ENCODE data around the gene DEDD. TPM values are rescaled to one million over a fixed set of nuclear protein-coding genes. Genes with fewer than 3 reads are reported as not detected.

Gene DEDD
- total RNA-seq, 1 donor from 2014 or later, result 43.7 TPM

DNA sequence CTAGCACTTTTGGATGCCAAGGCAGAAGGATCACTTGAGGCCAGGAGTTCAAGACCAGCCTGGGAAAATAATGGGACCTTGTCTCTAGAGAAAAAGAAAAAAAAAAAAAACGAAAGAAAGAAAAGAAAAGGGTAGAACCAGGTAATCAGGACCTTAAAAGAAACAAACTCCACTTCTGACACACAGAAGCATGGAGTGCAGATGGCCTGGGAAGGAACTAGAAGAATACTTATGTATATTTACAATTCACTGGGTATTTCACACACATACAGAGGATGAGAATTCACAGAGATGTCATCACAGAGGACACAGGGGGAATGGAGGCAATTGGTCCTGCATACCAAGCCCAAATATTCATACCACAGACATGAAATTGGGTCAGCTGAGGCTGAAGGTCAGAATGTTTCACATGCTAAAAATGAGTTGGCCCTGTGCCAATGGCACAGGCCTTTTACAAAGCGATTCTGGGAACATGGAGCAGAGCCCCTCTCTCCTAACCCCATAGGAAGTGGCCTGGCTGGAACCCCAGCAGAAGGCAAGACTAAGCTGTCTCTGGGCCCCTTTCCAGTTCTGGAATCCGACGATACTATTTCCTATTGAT lies 40.4 kb upstream of the DEDD start:
- TF ChIP-seq, protein P1, sequence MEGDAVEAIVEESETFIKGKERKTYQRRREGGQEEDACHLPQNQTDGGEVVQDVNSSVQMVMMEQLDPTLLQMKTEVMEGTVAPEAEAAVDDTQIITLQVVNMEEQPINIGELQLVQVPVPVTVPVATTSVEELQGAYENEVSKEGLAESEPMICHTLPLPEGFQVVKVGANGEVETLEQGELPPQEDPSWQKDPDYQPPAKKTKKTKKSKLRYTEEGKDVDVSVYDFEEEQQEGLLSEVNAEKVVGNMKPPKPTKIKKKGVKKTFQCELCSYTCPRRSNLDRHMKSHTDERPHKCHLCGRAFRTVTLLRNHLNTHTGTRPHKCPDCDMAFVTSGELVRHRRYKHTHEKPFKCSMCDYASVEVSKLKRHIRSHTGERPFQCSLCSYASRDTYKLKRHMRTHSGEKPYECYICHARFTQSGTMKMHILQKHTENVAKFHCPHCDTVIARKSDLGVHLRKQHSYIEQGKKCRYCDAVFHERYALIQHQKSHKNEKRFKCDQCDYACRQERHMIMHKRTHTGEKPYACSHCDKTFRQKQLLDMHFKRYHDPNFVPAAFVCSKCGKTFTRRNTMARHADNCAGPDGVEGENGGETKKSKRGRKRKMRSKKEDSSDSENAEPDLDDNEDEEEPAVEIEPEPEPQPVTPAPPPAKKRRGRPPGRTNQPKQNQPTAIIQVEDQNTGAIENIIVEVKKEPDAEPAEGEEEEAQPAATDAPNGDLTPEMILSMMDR (IDR thresholded peaks at IDR 0.05; ENCODE audit: unreplicated experiment), result no peak
- Mint-ChIP-seq H3K36me3 (peaks cover 28% of the 10 kb centered on the region), H3K4me1 (peaks cover 24% of the 10 kb centered on the region), H3K4me3 (no peak overlapping the region), H3K27ac (no peak overlapping the region), H3K27me3 (ENCODE audit: low read depth) (no peaks in the 10 kb centered on the region), H3K9me3 (no peaks in the 10 kb centered on the region)
- DNase-seq (ENCODE audit: low spot score in 2 of 2, unreplicated experiment in 2 of 2), result no peak

DNA sequence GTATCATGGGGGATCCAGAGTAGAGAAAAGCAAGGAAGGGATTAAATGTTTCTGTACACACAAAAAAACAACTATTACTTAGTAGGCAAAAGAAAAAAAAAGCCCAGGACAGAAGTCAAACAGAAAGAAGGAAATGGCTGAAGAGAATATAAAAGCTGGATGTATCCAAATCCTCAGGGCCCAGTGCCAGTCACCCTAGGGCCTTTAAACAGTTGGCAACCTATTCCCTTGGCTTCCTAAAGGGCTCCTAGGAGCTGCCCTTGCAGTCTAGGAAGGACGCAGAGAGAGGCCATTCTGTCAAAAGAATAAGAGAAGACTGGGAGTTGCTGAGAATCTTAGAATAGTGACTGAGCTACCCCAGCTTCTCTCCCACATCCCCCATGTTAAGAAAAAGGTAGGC lies 39.9 kb upstream of the DEDD start:
- TF ChIP-seq, protein P1 (IDR thresholded peaks at IDR 0.05; ENCODE audit: unreplicated experiment), result no peak
- Mint-ChIP-seq H3K36me3 (peaks cover 28% of the 10 kb centered on the region), H3K27me3 (ENCODE audit: low read depth) (no peaks in the 10 kb centered on the region), H3K4me3 (no peak overlapping the region), H3K27ac (no peak overlapping the region), H3K4me1 (peaks cover 23% of the 10 kb centered on the region), H3K9me3 (no peaks in the 10 kb centered on the region)
- DNase-seq (ENCODE audit: low spot score in 2 of 2, unreplicated experiment in 2 of 2), result no peak

DNA sequence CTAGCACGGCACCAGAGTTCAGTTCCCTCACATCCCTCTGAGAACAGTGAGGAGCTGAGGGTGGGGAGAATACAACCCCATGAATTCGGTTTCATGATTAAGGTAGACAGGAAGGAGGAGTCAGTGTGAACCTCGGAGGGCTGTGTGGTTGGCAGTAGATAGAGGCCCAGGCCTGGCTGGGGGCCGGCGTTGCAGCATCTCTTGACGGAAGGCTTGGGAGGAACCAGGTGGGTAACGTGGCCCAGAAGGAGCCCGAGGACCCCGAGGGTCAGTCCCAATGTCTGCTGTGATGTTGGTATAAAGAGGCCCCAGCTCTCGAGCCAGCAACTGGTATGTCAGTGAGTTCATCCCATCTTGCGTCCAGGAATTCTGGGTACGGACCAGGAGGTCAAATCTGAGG lies 39.2 kb upstream of the DEDD start:
- H3K4me1 Mint-ChIP-seq, result peaks cover 28% of the 10 kb centered on the region
- no peak overlapping the region for H3K4me3 Mint-ChIP-seq
- no peaks in the 10 kb centered on the region for H3K9me3 Mint-ChIP-seq
- no peaks in the 10 kb centered on the region for H3K27me3 Mint-ChIP-seq (ENCODE audit: low read depth)
- TF ChIP-seq, protein P1 (IDR thresholded peaks at IDR 0.05; ENCODE audit: unreplicated experiment), result no peak
- no peak for DNase-seq (ENCODE audit: low spot score in 2 of 2, unreplicated experiment in 2 of 2)
- H3K27ac Mint-ChIP-seq, result no peak overlapping the region
- H3K36me3 Mint-ChIP-seq, result peaks cover 28% of the 10 kb centered on the region

- Mint-ChIP-seq H3K27ac (no peak overlapping the region), H3K4me1 (peaks cover 22% of the 10 kb centered on the region), H3K9me3 (no peaks in the 10 kb centered on the region), H3K27me3 (ENCODE audit: low read depth) (no peaks in the 10 kb centered on the region), H3K36me3 (peaks cover 28% of the 10 kb centered on the region), H3K4me3 (no peak overlapping the region)
- TF ChIP-seq, protein P1 (IDR thresholded peaks at IDR 0.05; ENCODE audit: unreplicated experiment), result no peak
- DNase-seq (ENCODE audit: low spot score in 2 of 2, unreplicated experiment in 2 of 2), result no peak
These were observed 38.7 kb upstream of the DEDD start for GRCh38 chr1:161171191-161171590.

- no peak overlapping the region for H3K4me3 Mint-ChIP-seq
- H3K27ac Mint-ChIP-seq, result no peak overlapping the region
- peaks cover 15% of the 10 kb centered on the region for H3K4me1 Mint-ChIP-seq
- TF ChIP-seq, protein P1 (IDR thresholded peaks at IDR 0.05; ENCODE audit: unreplicated experiment), result no peak
- H3K27me3 Mint-ChIP-seq (ENCODE audit: low read depth), result no peaks in the 10 kb centered on the region
- H3K36me3 Mint-ChIP-seq, result peaks cover 23% of the 10 kb centered on the region
- no peak for DNase-seq (ENCODE audit: low spot score in 2 of 2, unreplicated experiment in 2 of 2)
- no peaks in the 10 kb centered on the region for H3K9me3 Mint-ChIP-seq
These were observed 36.4 kb upstream of the DEDD start for GRCh38 chr1:161168906-161169305.
